Endothelial cell of umbilical vein (primary cell): ENCODE results near the gene ADAM19. TPM values are rescaled to one million over a fixed set of nuclear protein-coding genes. Genes with fewer than 3 reads are reported as not detected.

Experiments used
- BruUV-seq: library from RNA; stranded (reverse); fragments of 400-500 nt; replicated peaks from 2 replicates; lab custom pipeline; 2021; lab: Mats Ljungman, UMichigan
- CTCF ChIA-PET: fragments of 300-600, 350-600 bp; sonication (Branson Sonifier 250); formaldehyde crosslinking; loops from one replicate; lab custom pipeline; 2021; ENCODE audit warnings: antibody characterized with exemption, inconsistent platforms; lab: Charles Lee
- POLR2A ChIA-PET: fragments of 300-600, 350-600 bp; sonication (Branson Sonifier 250); formaldehyde crosslinking; loops from one replicate; lab custom pipeline; 2021; ENCODE audit warnings: antibody characterized with exemption, inconsistent platforms; lab: Charles Lee
- DNase-seq: peaks from one replicate; pipeline ENCODE4 v3.0.0-alpha.2; 2011; ENCODE audit warnings: low read depth, low spot score
- FAIRE-seq: peaks from 2 replicates; lab custom pipeline; 2011; peaks lifted over from hg19 to GRCh38; lab: Jason Lieb, UNC
- H2AFZ ChIP-seq: 2 replicates; pipeline ENCODE4 v1.6.0; 2012; ENCODE audit warnings: low read depth, low read length, control low read depth, inconsistent platforms
- H3K27ac ChIP-seq: 2 replicates; pipeline ENCODE4 v1.5.1; 2011; ENCODE audit warnings: low read depth, mild to moderate bottlenecking, control low read depth, low read length, moderate library complexity; ENCODE audit not compliant: insufficient read depth
- H3K27me3 ChIP-seq, 2 experiments: 2 replicates each; pipeline versions ENCODE4 v1.6.0 to v1.6.1; 2011; ENCODE audit warnings: low read length in 2 of 2, mixed read lengths in 1 of 2; ENCODE audit not compliant: control insufficient read depth in 2 of 2, insufficient read depth in 2 of 2
- H3K36me3 ChIP-seq, 2 experiments: 2 replicates in 1 of 2; 3 replicates in 1 of 2; pipeline ENCODE4 v1.5.1; 2011; ENCODE audit warnings: low read length in 2 of 2, mild to moderate bottlenecking in 1 of 2, moderate library complexity in 1 of 2; ENCODE audit not compliant: control insufficient read depth in 2 of 2, insufficient read depth in 2 of 2; ENCODE audit errors: extremely low read depth in 1 of 2
- H3K4me1 ChIP-seq: 3 replicates; pipeline ENCODE4 v1.5.1; 2011; ENCODE audit warnings: mild to moderate bottlenecking, low read length; ENCODE audit not compliant: control insufficient read depth, insufficient read depth; ENCODE audit errors: extremely low read depth
- H3K4me2 ChIP-seq: 2 replicates; pipeline ENCODE4 v1.6.1; 2011; ENCODE audit warnings: low read length, control low read depth, mixed read lengths; ENCODE audit not compliant: insufficient read depth
- H3K4me3 ChIP-seq, 3 experiments: fragments of 200-600 bp in 1 of 3; sonication (generic), shearing (Covaris generic) in 1 of 3; replicated peaks in 1 of 3; 2 replicates each; pipeline ENCODE4 v1.5.1; 2011 to 2016; ENCODE audit warnings: control low read depth in 3 of 3, low read length in 3 of 3, mild to moderate bottlenecking in 2 of 3, inconsistent platforms in 1 of 3, low read depth in 1 of 3, moderate library complexity in 1 of 3; ENCODE audit not compliant: insufficient read depth in 1 of 3
- H3K79me2 ChIP-seq: 2 replicates; pipeline ENCODE4 v1.6.0; 2012; ENCODE audit warnings: low read length, inconsistent platforms; ENCODE audit not compliant: control insufficient read depth, insufficient read depth
- H3K9ac ChIP-seq: replicated peaks from 2 replicates; pipeline ENCODE3; 2011; ENCODE audit warnings: low read length, control low read depth; ENCODE audit not compliant: insufficient read depth; ENCODE audit errors: extremely low read depth
- H3K9me1 ChIP-seq: replicated peaks from 3 replicates; pipeline ENCODE4 v1.6.0; 2011; ENCODE audit warnings: mild to moderate bottlenecking, low read length; ENCODE audit not compliant: control insufficient read depth, insufficient read depth; ENCODE audit errors: extremely low read depth
- H3K9me3 ChIP-seq: replicated peaks from 2 replicates; pipeline ENCODE4 v1.5.1; 2012; ENCODE audit warnings: low read length, inconsistent platforms; ENCODE audit not compliant: control insufficient read depth, insufficient read depth
- H4K20me1 ChIP-seq: replicated peaks from 2 replicates; pipeline ENCODE3; 2011; ENCODE audit warnings: mild to moderate bottlenecking, low read length; ENCODE audit not compliant: control insufficient read depth, insufficient read depth; ENCODE audit errors: extremely low read depth
- CTCF ChIP-seq, 2 donors: IDR thresholded peaks; 1 replicate in 1 of 2; 2 replicates in 1 of 2; pipeline ENCODE4 v1.5.1; 2011; ENCODE audit warnings: low read length in 2 of 2, mild to moderate bottlenecking in 2 of 2, moderate library complexity in 2 of 2, control low read depth in 1 of 2, inconsistent platforms in 1 of 2, low read depth in 1 of 2; ENCODE audit not compliant: insufficient read depth in 1 of 2; ENCODE audit errors: extremely low read depth in 1 of 2
- EZH2 ChIP-seq: IDR thresholded peaks from 2 replicates; pipeline ENCODE4 v1.6.1; 2012; ENCODE audit warnings: borderline replicate concordance, low read depth, mild to moderate bottlenecking, moderate library complexity, low read length, inconsistent platforms; ENCODE audit not compliant: severe bottlenecking
- FOS ChIP-seq: IDR thresholded peaks from 2 replicates; pipeline ENCODE4 v1.6.1; 2011; ENCODE audit warnings: mild to moderate bottlenecking, low read length, moderate library complexity, borderline replicate concordance; ENCODE audit not compliant: insufficient read depth
- GATA2 ChIP-seq: IDR thresholded peaks from 2 replicates; pipeline ENCODE4 v1.7.0; 2011; ENCODE audit warnings: low read depth, mild to moderate bottlenecking, moderate library complexity, mixed read lengths, low read length; ENCODE audit not compliant: insufficient read length, insufficient read depth
- JUN ChIP-seq: IDR thresholded peaks from 2 replicates; pipeline ENCODE4 v1.6.1; 2011; ENCODE audit warnings: borderline replicate concordance, low read depth; ENCODE audit not compliant: insufficient read length, insufficient read depth
- MAX ChIP-seq: IDR thresholded peaks from 2 replicates; pipeline ENCODE4 v1.6.1; 2011; ENCODE audit not compliant: insufficient read depth, insufficient read length
- MYC ChIP-seq: IDR thresholded peaks from one replicate; pipeline ENCODE4 v1.6.1; 2011; ENCODE audit warnings: mild to moderate bottlenecking, low read depth, low read length
- POLR2A ChIP-seq: IDR thresholded peaks from 2 replicates; pipeline ENCODE4 v1.6.1; 2012; ENCODE audit warnings: low read depth, mild to moderate bottlenecking, control low read depth, low read length
- POLR2AphosphoS5 ChIP-seq: IDR thresholded peaks from 2 replicates; pipeline ENCODE4 v1.6.1; 2012; ENCODE audit warnings: low read depth, mild to moderate bottlenecking, control low read depth, low read length, moderate library complexity; ENCODE audit not compliant: insufficient read depth
- dilution Hi-C: fragments of 300-500 bp; cut with MboI; formaldehyde crosslinking; loops from one replicate; pipeline ENCODE4 v1.15.0; 2019; ENCODE audit warnings: low sequenced_read_pairs; ENCODE audit not compliant: extremely low pct_ligation_motif_present
- intact Hi-C: fragments of 100-400 bp; cut with micrococcal nuclease; formaldehyde crosslinking; loops from one replicate; pipeline ENCODE4 v1.10.0; 2022
- polyA plus RNA-seq, 4 experiments: library from polyadenylated mRNA; depleted of rRNA in 3 of 4; stranded (reverse) in 3 of 4; unstranded in 1 of 4; fragments of >200 nt; gene quantifications; 2 replicates each; pipeline versions ENCODE4 v1.2.1 to v1.2.3, GENCODE V29; 2011 to 2012; ENCODE audit warnings: missing spikeins in 1 of 4
- total RNA-seq: library from RNA; stranded (reverse); gene quantifications from 2 replicates; pipeline ENCODE4 v1.2.3, GENCODE V29; 2021

ADAM19 gene
- total and polyA plus RNA-seq, 2 donors (not counting 3 experiments of a cell fraction or from before 2014, with no cell fraction given), result 10.0 to 22.6 TPM

- TF ChIP-seq MAX (no peak), POLR2A (no peak), EZH2 (no peak), FOS (no peak)
- Histone ChIP-seq H3K9ac (no peak overlapping the region), H3K27me3 (peaks cover 7% of the 10 kb centered on the region in 2 experiments), H3K27ac (no peak overlapping the region), H3K9me1 (no peaks in the 10 kb centered on the region), H3K79me2 (no peaks in the 10 kb centered on the region), H3K4me3 (no peak overlapping the region), H4K20me1 (no peaks in the 10 kb centered on the region), H2AFZ (no peak overlapping the region), H3K36me3 (no peaks in the 10 kb centered on the region), H3K4me2 (no peak overlapping the region), H3K4me1 (peaks cover 13% of the 10 kb centered on the region), H3K9me3 (no peaks in the 10 kb centered on the region)
- dilution Hi-C loops, result no loop called here
- no TSS peak for BruUV-seq
- DNase-seq (no peak), FAIRE-seq (no peak)
- CTCF ChIA-PET, result interaction anchor here (1.0 to 2.5 kb wide), 3 partner anchors 9 to 34 kb away, joined by 3 to 7 read pairs (median 3); no protein-coding TSS in a partner anchor
- intact Hi-C loops, result loop anchor here (5.0 kb wide), 1 partner anchor 139 kb away; no protein-coding TSS in a partner anchor
- POLR2A ChIA-PET, result no interaction called here
Observed at GRCh38 chr5:157578079-157578780, 2.7 kb upstream of the ADAM19 start.

- no peak for FAIRE-seq
- no peak overlapping the region for H3K4me3 ChIP-seq
- no peak overlapping the region for H3K4me2 ChIP-seq
- intact Hi-C loops (loop anchor here (5.0 kb wide), 1 partner anchor 141 kb away; no protein-coding TSS in a partner anchor), dilution Hi-C loops (no loop called here)
- no TSS peak for BruUV-seq
- no peak for DNase-seq
- peaks cover 10% of the 10 kb centered on the region for H3K4me1 ChIP-seq
- POLR2A ChIA-PET, result no interaction called here
- H3K79me2 ChIP-seq, result no peaks in the 10 kb centered on the region
- H3K27me3 ChIP-seq, result peaks cover 7% of the 10 kb centered on the region in 2 experiments
- no peaks in the 10 kb centered on the region for H4K20me1 ChIP-seq
- no peaks in the 10 kb centered on the region for H3K9me3 ChIP-seq
- H3K9ac ChIP-seq, result no peak overlapping the region
- no peaks in the 10 kb centered on the region for H3K9me1 ChIP-seq
- H3K36me3 ChIP-seq, result no peaks in the 10 kb centered on the region
- H3K27ac ChIP-seq, result no peak overlapping the region
- CTCF ChIA-PET, result interaction anchor here (1.0 to 2.5 kb wide), 3 partner anchors 10 to 167 kb away, joined by 3 to 7 read pairs (median 3); partner anchors contain the start of gene LSM11
- TF ChIP-seq FOS (no peak), JUN (no peak), MAX (no peak), GATA2 (no peak), EZH2 (no peak), POLR2AphosphoS5 (no peak), CTCF (IDR thresholded peaks at IDR 0.05; ENCODE audit: extremely low read depth in 1 of 2, insufficient read depth in 1 of 2, low read depth in 1 of 2, low read length in 2 of 2) (no peak), POLR2A (no peak), MYC (no peak)
- H2AFZ ChIP-seq, result no peak overlapping the region
Observed at GRCh38 chr5:157576678-157577077, 1.1 kb upstream of the ADAM19 start.
